GM19035 (cell line): ENCODE measurements around the gene CCNE1.
"Not testable (repeated sequence)": the region's sequence is repeated elsewhere in the genome, so short reads cannot be mapped to it uniquely, and the experiment has no call there.

Source experiments
- ATAC-seq: cut with Tn5 transposase; IDR thresholded peaks from one replicate; pipeline ENCODE4 v1.9.1; 2021; ENCODE audit not compliant: unreplicated experiment

CCNE1 gene

GRCh38 chr19:29812080-29812880 is 489 bp downstream of the CCNE1 start:
- peak; percentile 14 for ATAC-seq

- ATAC-seq = no peak
These were observed 1.1 kb downstream of the CCNE1 start for GRCh38 chr19:29812881-29813275.

GRCh38 chr19:29813642-29814041 is 1.9 kb downstream of the CCNE1 start:
- no peak for ATAC-seq

GRCh38 chr19:29815231-29815630 is 3.4 kb downstream of the CCNE1 start:
- ATAC-seq = no peak

- no peak for ATAC-seq
These were observed 5.5 kb downstream of the CCNE1 start for GRCh38 chr19:29817316-29817715.

- no peak for ATAC-seq
These were observed 7.5 kb downstream of the CCNE1 start for GRCh38 chr19:29819300-29819699.

GRCh38 chr19:29819986-29820385 is 8.2 kb downstream of the CCNE1 start:
- no peak for ATAC-seq

GRCh38 chr19:29823581-29824330 is 12.0 kb downstream of the CCNE1 start:
- ATAC-seq = no peak

- not testable (repeated sequence) for ATAC-seq
These were observed 13.5 kb downstream of the CCNE1 start for GRCh38 chr19:29825263-29825662.

GRCh38 chr19:29831041-29831548 is 19.3 kb downstream of the CCNE1 start:
- ATAC-seq = no peak

GRCh38 chr19:29831686-29832085 is 19.9 kb downstream of the CCNE1 start:
- no peak for ATAC-seq

GRCh38 chr19:29832801-29833200 is 21.0 kb downstream of the CCNE1 start:
- ATAC-seq = no peak

GRCh38 chr19:29833614-29834261 is 21.9 kb downstream of the CCNE1 start:
- ATAC-seq = no peak

- no peak for ATAC-seq
These were observed 23.4 kb downstream of the CCNE1 start for GRCh38 chr19:29834991-29835846.

- peak; percentile 50 for ATAC-seq
These were observed 24.6 kb downstream of the CCNE1 start for GRCh38 chr19:29836409-29836825.

- ATAC-seq = peak; percentile 77
These were observed 25.7 kb downstream of the CCNE1 start for GRCh38 chr19:29837448-29837981.

GRCh38 chr19:29837996-29838395 is 26.2 kb downstream of the CCNE1 start:
- no peak for ATAC-seq

GRCh38 chr19:29840066-29840950 is 28.5 kb downstream of the CCNE1 start:
- ATAC-seq = no peak

- ATAC-seq = no peak
These were observed 29.4 kb downstream of the CCNE1 start for GRCh38 chr19:29841209-29841558.
